ENCODE measurements around the gene IREB2.

DNA sequence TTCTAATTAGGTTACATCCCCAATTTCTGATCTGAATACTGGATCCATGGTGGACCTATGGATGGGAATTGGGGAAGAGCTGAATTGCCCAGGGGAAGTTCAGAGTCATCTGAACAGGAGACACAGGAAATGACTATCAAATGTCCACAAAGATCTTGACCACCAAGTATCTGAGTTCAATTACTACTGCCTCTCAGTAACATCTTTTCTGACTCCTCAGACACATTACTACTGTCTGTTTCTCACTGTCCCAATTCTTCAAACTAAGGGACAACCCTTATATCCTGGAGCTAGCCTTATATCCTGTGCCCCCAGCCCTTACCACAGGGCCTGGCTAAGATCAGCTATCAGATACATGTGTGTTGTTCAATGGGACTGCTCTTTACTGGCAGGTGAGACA lies 10.1 kb upstream of the IREB2 start:
- TF ChIP-seq, protein P1, sequence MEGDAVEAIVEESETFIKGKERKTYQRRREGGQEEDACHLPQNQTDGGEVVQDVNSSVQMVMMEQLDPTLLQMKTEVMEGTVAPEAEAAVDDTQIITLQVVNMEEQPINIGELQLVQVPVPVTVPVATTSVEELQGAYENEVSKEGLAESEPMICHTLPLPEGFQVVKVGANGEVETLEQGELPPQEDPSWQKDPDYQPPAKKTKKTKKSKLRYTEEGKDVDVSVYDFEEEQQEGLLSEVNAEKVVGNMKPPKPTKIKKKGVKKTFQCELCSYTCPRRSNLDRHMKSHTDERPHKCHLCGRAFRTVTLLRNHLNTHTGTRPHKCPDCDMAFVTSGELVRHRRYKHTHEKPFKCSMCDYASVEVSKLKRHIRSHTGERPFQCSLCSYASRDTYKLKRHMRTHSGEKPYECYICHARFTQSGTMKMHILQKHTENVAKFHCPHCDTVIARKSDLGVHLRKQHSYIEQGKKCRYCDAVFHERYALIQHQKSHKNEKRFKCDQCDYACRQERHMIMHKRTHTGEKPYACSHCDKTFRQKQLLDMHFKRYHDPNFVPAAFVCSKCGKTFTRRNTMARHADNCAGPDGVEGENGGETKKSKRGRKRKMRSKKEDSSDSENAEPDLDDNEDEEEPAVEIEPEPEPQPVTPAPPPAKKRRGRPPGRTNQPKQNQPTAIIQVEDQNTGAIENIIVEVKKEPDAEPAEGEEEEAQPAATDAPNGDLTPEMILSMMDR (IDR thresholded peaks at IDR 0.05), result no peak
- no peak for TF ChIP-seq POLR2A (IDR thresholded peaks at IDR 0.05)
